ENCODE measurements around the gene TRAPPC6A.
"Not testable (repeated sequence)": the region's sequence is repeated elsewhere in the genome, so short reads cannot be mapped to it uniquely, and the experiment has no call there.

Gene TRAPPC6A

GRCh38 chr19:45122832-45123231 is 55.2 kb downstream of the TRAPPC6A start:
- Histone ChIP-seq H3K27ac (ENCODE audit: low read depth, low read length) (no peak overlapping the region), H3K4me1 (ENCODE audit: control insufficient read depth, insufficient read depth, low read length) (peaks cover 3% of the 10 kb centered on the region; the same call in 1 of the 2 replicates), H3K9me3 (ENCODE audit: control insufficient read depth, insufficient read depth, low read depth, low read length) (no peaks in the 10 kb centered on the region), H3K27me3 (ENCODE audit: control insufficient read depth, insufficient read depth, low read length) (no peaks in the 10 kb centered on the region), H3K9ac (ENCODE audit: low read length) (no peak overlapping the region), H3K4me3 (ENCODE audit: low read depth, low read length) (no peak overlapping the region), H3K36me3 (ENCODE audit: control insufficient read depth, insufficient read depth, low read length) (0 out of 2 replicates have a peak, but pooled peaks cover 4% of the 10 kb centered on the region)

DNA sequence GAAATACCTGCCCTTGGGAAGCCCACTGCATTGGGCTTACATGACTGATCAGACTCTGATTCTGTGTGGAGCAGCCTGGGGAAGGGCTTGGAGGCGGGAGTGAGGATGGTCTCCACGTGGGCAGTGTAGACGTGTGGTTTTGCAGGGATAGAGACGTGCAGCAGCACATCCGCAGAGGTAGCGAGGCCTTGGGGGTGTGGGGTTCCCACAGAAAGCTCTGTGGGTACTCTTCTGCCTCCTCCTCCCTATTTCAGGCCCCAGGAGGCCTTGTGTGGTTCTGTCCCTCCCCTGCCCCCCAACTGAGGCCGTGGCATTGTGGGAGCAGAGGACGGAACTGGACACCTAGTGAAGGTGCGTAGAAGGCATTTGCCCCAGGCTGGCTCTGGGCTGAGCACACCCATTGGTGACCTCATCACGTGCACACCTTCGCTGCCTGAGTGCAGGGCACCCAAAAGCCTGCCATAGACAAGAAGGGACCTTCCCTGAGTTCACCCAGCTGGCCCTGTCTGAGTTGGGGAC is 56.2 kb downstream of the TRAPPC6A start:
- Histone ChIP-seq H3K4me1 (ENCODE audit: control insufficient read depth, insufficient read depth, low read length) (peaks cover 10% of the 10 kb centered on the region), H3K9me3 (ENCODE audit: control insufficient read depth, insufficient read depth, low read depth, low read length) (no peaks in the 10 kb centered on the region), H3K36me3 (ENCODE audit: control insufficient read depth, insufficient read depth, low read length) (0 out of 2 replicates have a peak, but pooled peaks cover 4% of the 10 kb centered on the region), H3K9ac (ENCODE audit: low read length) (no peak overlapping the region), H3K27ac (ENCODE audit: low read depth, low read length) (no peak overlapping the region), H3K27me3 (ENCODE audit: control insufficient read depth, insufficient read depth, low read length) (no peaks in the 10 kb centered on the region), H3K4me3 (ENCODE audit: low read depth, low read length) (no peak overlapping the region)

DNA sequence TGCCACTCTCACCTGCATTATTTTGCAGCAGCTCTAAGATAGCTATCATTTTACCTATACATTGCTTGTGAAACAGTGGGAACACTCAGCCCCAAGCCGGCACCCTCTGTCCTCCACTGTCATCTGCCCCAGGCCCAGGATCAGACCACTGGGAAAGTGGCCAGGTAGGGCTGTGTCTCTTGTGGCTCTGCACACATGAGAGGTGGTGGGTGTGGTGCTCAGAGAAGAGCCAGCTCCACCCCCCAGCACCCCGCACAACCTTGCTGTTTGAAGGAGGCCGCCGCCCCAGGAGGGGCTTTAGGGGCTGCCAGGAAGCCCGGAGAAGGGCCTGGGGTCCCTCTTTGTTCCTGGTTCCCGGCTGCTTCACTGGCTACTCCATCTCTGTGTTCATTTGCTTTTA is 58.5 kb downstream of the TRAPPC6A start:
- Histone ChIP-seq H3K9ac (ENCODE audit: low read length) (no peak overlapping the region), H3K36me3 (ENCODE audit: control insufficient read depth, insufficient read depth, low read length) (peaks cover 4% of the 10 kb centered on the region; the same call in 1 of the 2 replicates), H3K27me3 (ENCODE audit: control insufficient read depth, insufficient read depth, low read length) (no peaks in the 10 kb centered on the region), H3K27ac (ENCODE audit: low read depth, low read length) (no peak overlapping the region), H3K4me1 (ENCODE audit: control insufficient read depth, insufficient read depth, low read length) (peaks cover 15% of the 10 kb centered on the region), H3K9me3 (ENCODE audit: control insufficient read depth, insufficient read depth, low read depth, low read length) (no peaks in the 10 kb centered on the region), H3K4me3 (ENCODE audit: low read depth, low read length) (no peak overlapping the region)

GRCh38 chr19:45118591-45119355 is 59.3 kb downstream of the TRAPPC6A start:
- H3K9ac ChIP-seq (ENCODE audit: low read length); H3K27ac ChIP-seq (ENCODE audit: low read depth, low read length); H3K4me3 ChIP-seq (ENCODE audit: low read depth, low read length); H3K9me3 ChIP-seq (ENCODE audit: control insufficient read depth, insufficient read depth, low read depth, low read length); H3K27me3 ChIP-seq (ENCODE audit: control insufficient read depth, insufficient read depth, low read length); H3K36me3 ChIP-seq (ENCODE audit: control insufficient read depth, insufficient read depth, low read length): not testable (repeated sequence)
- H3K4me1 ChIP-seq (ENCODE audit: control insufficient read depth, insufficient read depth, low read length) = peaks cover 16% of the 10 kb centered on the region

DNA sequence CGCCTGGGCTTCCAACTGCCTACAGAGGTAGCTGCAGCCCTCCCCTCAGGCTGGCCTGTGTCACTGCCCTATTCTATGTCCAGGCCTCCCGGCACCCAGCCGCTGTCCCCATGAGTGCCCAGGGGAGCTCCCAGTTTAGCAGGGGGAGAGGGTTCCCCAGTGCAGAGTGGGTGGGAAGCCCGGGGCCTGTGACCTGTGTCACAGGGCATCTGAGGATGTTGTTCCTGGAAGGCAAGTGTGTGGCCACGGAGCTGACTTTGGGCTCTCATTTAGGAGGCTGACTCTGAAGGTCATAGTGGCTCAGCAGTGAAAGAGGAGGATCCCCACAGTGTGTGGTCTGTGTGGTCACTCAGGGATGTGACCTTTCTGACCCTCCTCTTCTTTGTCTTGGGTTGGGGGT is 59.9 kb downstream of the TRAPPC6A start:
- H3K4me1 ChIP-seq (ENCODE audit: control insufficient read depth, insufficient read depth, low read length) = peaks cover 23% of the 10 kb centered on the region
- no peak overlapping the region for H3K27ac ChIP-seq (ENCODE audit: low read depth, low read length)
- no peak overlapping the region for H3K4me3 ChIP-seq (ENCODE audit: low read depth, low read length)
- H3K9ac ChIP-seq (ENCODE audit: low read length) = no peak overlapping the region
- H3K36me3 ChIP-seq (ENCODE audit: control insufficient read depth, insufficient read depth, low read length) = no peaks in the 10 kb centered on the region; the same call in 1 of the 2 replicates
- H3K9me3 ChIP-seq (ENCODE audit: control insufficient read depth, insufficient read depth, low read depth, low read length) = no peaks in the 10 kb centered on the region
- H3K27me3 ChIP-seq (ENCODE audit: control insufficient read depth, insufficient read depth, low read length) = no peaks in the 10 kb centered on the region

DNA sequence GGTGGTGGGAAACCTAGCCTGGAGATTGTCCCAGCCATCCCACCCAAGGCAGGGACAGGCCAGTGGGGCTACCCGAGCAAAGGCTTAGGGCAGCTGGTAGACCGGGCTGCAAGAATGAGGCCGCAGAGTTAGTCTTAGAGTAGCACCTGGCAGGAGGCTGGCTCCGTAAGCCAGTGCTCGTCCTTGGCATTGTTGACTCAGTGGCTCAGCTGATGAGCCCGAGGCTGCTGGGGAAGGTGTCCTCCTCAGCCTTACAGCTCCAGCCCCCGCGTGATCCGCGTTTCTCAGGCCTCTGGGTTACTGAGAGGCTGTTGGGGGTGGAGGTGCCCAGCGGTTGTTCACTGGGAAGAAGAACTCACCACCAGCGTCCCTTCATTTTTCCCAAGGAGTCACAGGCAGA is 60.4 kb downstream of the TRAPPC6A start:
- H3K36me3 ChIP-seq (ENCODE audit: control insufficient read depth, insufficient read depth, low read length) = no peaks in the 10 kb centered on the region; the same call in 1 of the 2 replicates
- H3K4me3 ChIP-seq (ENCODE audit: low read depth, low read length) = no peak overlapping the region
- H3K9ac ChIP-seq (ENCODE audit: low read length) = no peak overlapping the region
- no peak overlapping the region for H3K27ac ChIP-seq (ENCODE audit: low read depth, low read length)
- H3K4me1 ChIP-seq (ENCODE audit: control insufficient read depth, insufficient read depth, low read length) = peaks cover 27% of the 10 kb centered on the region
- no peaks in the 10 kb centered on the region for H3K9me3 ChIP-seq (ENCODE audit: control insufficient read depth, insufficient read depth, low read depth, low read length)
- no peaks in the 10 kb centered on the region for H3K27me3 ChIP-seq (ENCODE audit: control insufficient read depth, insufficient read depth, low read length)

- H3K9ac ChIP-seq (ENCODE audit: low read length) = no peak overlapping the region
- no peak overlapping the region for H3K4me3 ChIP-seq (ENCODE audit: low read depth, low read length)
- no peaks in the 10 kb centered on the region for H3K27me3 ChIP-seq (ENCODE audit: control insufficient read depth, insufficient read depth, low read length)
- no peaks in the 10 kb centered on the region; the same call in 1 of the 2 replicates for H3K36me3 ChIP-seq (ENCODE audit: control insufficient read depth, insufficient read depth, low read length)
- H3K27ac ChIP-seq (ENCODE audit: low read depth, low read length) = no peak overlapping the region
- H3K9me3 ChIP-seq (ENCODE audit: control insufficient read depth, insufficient read depth, low read depth, low read length) = no peaks in the 10 kb centered on the region
- peaks cover 29% of the 10 kb centered on the region for H3K4me1 ChIP-seq (ENCODE audit: control insufficient read depth, insufficient read depth, low read length)
These were observed 60.9 kb downstream of the TRAPPC6A start for GRCh38 chr19:45117167-45117594.

DNA sequence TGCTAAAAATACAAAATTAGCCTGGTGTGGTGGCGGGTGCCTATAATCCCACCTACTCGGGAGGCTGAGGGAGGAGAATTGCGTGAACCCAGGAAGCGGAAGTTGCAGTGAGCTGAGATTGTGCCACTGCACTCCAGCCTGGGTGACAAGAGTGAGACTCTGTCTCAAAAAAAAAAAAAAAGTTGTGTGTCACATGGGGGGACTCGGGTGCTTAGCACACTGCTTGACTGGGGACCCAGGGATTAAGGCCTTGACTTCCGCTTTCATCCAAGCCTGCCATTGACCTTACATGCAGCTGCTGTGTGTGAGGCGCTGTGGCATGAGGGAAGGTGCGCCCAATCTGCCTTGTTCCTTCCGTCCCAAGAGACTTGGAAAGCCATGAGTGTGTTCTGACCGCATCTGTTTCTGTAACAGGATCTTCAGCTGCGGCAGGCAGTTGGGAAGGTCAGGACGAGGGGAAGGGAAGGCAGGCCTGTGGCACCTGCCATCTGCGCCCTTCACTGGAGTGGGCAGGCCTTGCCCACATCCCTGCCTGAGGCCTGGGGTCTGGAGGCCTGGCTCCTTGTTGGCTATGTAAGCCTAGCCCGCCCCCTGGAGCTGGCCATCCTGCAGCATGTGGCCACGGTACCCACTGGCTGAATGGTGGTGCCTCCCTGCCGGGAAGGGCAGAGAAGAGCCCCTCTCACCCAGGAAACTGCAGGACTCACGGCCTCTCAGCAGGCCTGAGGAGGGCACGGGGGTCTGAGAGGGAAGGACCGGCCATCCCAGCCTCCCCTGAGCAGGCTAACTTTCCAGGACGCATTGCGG is 62.0 kb downstream of the TRAPPC6A start:
- Histone ChIP-seq H3K36me3 (ENCODE audit: control insufficient read depth, insufficient read depth, low read length) (no peaks in the 10 kb centered on the region; the same call in 1 of the 2 replicates), H3K9me3 (ENCODE audit: control insufficient read depth, insufficient read depth, low read depth, low read length) (no peaks in the 10 kb centered on the region), H3K4me1 (ENCODE audit: control insufficient read depth, insufficient read depth, low read length) (peaks cover 29% of the 10 kb centered on the region), H3K4me3 (ENCODE audit: low read depth, low read length) (no peak overlapping the region), H3K9ac (ENCODE audit: low read length) (no peak overlapping the region), H3K27ac (ENCODE audit: low read depth, low read length) (no peak overlapping the region), H3K27me3 (ENCODE audit: control insufficient read depth, insufficient read depth, low read length) (no peaks in the 10 kb centered on the region)

GRCh38 chr19:45114116-45114515 is 63.9 kb downstream of the TRAPPC6A start:
- Histone ChIP-seq H3K9ac (ENCODE audit: low read length) (no peak overlapping the region), H3K27ac (ENCODE audit: low read depth, low read length) (no peak overlapping the region), H3K9me3 (ENCODE audit: control insufficient read depth, insufficient read depth, low read depth, low read length) (no peaks in the 10 kb centered on the region)

DNA sequence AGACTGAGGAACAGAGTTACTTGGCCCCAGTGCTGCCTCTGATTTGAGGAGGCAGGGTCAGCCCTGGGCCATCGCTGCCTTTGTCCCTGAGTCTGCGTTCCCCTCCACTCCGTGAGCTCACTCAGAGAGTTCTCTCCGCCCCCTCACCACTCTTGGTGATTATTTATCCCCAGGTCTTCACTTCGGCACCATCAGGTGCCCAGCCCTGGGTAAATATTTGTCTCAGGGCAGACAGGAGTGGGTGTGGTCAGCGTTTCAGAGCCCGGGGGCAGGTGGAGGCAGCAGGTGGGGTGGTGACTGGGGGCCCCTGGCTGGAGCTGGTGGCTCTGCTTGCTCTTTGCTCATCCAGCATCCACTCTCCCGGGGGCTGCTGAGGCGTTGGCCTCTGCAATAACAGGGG is 64.4 kb downstream of the TRAPPC6A start:
- 0 out of 2 replicates have a peak overlapping the region, but pooled peaks have one; percentile 32 for H3K27ac ChIP-seq (ENCODE audit: low read depth, low read length)
- peaks cover 5% of the 10 kb centered on the region; the same call in 1 of the 2 replicates for H3K36me3 ChIP-seq (ENCODE audit: control insufficient read depth, insufficient read depth, low read length)
- H3K4me1 ChIP-seq (ENCODE audit: control insufficient read depth, insufficient read depth, low read length) = peaks cover 29% of the 10 kb centered on the region
- no peaks in the 10 kb centered on the region for H3K27me3 ChIP-seq (ENCODE audit: control insufficient read depth, insufficient read depth, low read length)
- no peak overlapping the region for H3K9ac ChIP-seq (ENCODE audit: low read length)
- H3K9me3 ChIP-seq (ENCODE audit: control insufficient read depth, insufficient read depth, low read depth, low read length) = no peaks in the 10 kb centered on the region
- peak overlapping the region; percentile 22; the same call in 1 of the 2 replicates for H3K4me3 ChIP-seq (ENCODE audit: low read depth, low read length)

More at GRCh38 chr19:45114116-45114515, 63.9 kb downstream of the TRAPPC6A start:
- Histone ChIP-seq H3K4me1 (ENCODE audit: control insufficient read depth, insufficient read depth, low read length) (peaks cover 29% of the 10 kb centered on the region), H3K36me3 (ENCODE audit: control insufficient read depth, insufficient read depth, low read length) (peaks cover 5% of the 10 kb centered on the region; the same call in 1 of the 2 replicates), H3K4me3 (ENCODE audit: low read depth, low read length) (no peak overlapping the region), H3K27me3 (ENCODE audit: control insufficient read depth, insufficient read depth, low read length) (no peaks in the 10 kb centered on the region)
